ENCODE data around the gene IGBP1.
"Not testable (repeated sequence)": the region's sequence is repeated elsewhere in the genome, so short reads cannot be mapped to it uniquely, and the experiment has no call there.

The IGBP1 gene

DNA sequence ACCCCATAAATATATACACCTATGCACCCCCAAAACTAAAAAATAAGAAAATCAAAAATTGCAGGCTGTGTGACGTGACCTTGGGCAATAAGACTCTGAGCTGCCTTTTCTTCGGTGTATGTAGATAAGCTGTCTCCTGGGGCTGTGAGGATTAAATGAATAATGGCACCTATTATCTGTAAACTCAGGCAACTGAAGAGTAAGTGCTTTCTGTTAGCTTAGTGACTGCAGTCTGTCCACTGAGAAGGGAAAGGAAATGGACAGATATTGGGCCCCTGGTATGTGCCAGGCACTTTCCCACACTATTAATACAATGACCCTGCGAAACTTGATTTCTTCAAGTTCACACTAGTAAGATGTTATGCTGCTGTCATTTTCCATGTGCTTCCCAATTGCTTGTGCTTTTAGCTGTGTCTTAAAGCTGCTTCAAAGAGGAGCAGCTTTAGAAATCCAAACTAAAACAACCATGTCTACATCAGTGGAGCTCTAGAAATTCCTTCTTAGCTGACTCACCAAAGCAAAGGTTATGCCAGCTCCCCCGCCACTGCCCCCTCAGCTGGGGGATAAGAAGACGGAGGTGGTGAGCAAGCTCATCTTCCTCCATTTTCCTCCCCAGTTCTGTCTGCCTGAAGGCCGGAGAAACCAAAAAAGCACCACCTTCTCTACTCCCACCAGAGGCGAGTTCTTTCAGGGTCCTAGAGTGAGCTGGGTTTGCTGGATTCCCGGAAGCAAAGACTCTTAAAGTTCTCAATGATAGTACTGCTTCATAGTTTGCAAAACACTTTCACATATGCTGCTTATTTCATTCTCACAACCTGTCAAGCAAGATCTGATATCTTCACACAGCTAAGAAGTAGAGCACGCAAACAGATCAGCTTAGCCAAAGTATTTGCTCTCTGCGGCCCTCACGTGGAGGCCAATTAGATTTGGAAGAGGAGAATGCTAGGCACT, 35.3 kb downstream of the IGBP1 start:
- no peak for DNase-seq

DNA sequence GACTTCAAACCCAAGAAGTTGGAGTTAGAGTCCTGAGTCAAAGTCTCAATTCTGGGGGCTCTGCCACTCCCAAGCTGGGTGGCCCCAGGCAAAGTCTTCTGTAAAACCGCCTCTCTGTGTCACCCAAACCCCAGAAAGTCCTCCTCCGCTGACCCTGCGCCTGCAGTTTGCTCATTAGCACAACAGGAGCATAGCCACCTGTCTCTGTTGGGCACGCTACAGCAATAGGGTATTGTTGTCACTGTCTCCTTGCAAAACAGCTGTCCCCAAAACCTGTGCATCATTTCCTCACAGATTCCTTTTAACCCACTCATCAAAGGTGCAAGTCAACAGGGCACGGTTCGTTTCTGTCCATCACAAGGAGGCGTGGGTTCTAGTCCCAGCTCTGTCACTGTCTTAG, 36.0 kb downstream of the IGBP1 start:
- no peak for DNase-seq

DNA sequence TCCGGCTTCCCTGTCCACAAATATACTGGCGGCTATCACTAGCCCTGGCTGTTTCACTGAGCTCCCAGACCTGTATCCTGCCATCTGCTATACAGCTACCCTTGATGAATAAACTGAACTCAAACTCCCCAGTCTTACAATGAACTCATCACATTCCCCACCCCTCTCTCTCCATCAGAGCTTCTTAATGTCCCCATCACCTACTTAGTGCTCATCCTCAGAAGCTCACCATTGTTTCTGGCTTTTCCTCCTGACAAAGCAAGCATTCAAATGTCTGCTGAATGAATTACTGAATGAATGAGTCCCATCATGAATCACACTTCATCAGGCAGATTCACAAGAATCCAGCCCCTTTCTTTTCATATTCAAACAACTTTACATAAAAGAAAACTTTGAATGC, 38.4 kb downstream of the IGBP1 start:
- DNase-seq, result no peak

DNA sequence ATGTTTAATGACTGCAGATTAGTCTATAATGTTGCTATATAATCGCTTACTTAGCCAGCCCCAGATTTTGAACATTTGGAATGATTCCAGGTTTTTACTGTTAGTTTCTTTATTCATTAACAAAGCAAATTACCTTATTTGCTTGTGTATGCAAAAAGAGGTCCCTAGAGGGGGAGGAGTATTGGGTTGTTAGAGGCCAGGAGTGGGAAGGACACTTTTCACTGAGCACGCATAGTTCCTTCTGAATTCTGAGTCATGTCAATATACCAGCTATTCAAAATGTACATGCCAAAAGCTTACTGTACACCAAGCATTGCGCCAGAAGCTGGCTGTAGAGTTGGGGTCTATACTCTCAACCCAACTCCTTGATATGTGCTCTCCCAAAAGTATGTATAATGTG, 39.0 kb downstream of the IGBP1 start:
- no peak for DNase-seq

DNA sequence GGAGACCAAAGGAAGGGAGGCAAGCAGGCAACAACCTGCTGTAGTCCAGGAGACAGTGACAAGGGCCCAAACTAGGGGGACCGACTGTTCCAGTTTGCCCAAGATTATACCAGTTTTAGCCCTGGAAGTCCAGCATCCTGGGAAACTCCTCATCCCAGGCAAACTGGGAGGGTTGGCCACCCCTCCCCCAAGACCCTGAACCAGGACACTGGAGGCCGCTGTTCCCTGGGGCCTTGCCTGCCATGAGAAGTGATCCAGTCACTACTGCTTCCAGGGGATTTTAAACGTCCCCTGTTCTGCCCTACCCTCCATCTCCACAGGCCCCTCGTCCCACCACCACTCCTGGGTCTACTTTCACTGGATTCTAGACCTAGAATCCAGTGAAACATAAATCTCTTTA, 39.7 kb downstream of the IGBP1 start:
- DNase-seq, result no peak

DNA sequence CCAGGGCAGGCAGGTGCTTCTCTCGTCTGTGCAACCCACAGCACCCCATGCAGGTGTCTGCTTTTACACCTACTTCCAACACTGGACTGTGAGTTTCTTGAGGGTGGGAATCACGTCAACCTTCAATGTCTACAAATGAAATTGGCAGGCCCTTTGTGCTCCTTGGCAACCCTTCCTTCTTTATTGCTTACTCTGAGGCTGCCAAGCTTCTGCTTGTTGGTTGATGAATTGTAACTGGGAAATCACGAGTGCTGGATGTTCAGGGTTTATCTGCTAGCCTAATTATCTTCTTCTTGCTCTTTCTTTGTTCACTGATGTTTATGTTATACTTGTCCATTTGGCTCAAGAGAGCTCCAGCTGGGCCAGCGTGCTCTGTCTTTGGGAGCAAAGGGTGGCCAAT, 41.5 kb downstream of the IGBP1 start:
- DNase-seq, result no peak

DNA sequence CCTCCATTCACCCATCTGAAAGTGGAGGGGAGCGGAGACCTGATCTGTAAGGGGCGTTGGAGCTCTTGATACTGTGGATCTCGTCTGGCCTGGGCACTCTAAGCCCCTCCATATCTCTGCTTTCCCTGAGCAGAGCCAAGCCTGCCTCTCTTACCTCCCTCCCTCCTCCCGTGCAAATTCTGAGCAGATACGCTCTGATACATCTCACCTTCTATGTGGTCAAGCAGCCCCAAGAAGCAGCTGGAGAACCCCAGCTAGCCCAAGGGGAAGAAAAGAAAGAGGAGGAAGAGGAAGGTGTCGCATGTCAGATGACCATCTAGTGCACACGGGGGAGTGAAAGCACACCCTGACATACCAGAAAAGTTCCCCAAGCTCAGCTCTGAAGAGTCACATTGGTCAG, 42.1 kb downstream of the IGBP1 start:
- DNase-seq, result no peak

DNA sequence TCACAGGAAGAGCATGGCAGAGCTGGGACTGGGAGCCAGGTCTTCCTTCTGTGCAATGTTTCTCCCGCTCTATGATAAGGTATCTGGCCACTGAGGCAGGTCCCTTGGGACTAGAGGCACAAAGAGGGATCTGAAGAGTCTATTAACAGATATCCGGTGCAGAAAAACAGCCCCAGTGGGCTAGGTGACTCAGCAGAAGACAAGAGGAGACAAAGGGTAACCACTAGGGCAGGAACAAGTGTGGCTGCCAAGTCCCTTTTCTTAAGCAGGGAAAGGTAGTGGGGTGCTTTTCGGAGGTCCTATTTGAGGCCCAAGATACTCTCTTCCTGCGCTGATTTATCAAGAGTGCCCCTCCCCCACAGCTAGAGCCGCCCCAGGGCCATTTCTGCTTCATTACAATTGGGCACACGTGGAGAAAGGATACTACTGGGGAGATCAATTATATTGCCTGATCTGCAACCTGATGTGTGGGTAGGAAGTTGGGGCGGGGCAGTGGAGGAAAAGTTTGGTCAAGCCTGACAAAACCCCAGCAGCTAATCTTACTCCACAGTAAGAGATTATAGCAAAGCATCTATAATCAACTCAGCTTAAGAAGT, 43.8 kb downstream of the IGBP1 start, which contains the start of gene DGAT2L6:
Gene DGAT2L6, plus strand, starts transcription at position 546 of the 596 bp plus-strand sequence. CDS start 100 bp downstream, outside the sequence.
- DNase-seq, result no peak

DNA sequence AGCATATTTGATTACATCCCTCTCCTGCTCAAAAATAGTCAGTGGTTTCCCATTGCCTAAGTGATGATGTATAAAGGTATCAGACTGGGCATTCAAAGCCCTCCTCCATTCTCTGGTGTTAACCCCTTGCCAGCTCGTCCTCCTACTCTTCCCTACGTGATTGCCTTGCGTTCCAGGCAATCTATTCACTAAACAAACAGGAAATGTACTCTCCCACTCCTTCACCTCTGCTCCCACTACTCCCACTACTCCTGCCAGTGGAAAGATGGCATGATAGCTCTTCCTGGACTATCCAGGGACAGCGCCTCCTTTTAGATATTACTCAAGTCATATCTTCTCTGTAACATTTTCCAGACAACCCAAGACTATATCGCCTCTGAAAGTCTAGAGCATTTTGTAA, 49.8 kb downstream of the IGBP1 start:
- DNase-seq, result no peak

DNA sequence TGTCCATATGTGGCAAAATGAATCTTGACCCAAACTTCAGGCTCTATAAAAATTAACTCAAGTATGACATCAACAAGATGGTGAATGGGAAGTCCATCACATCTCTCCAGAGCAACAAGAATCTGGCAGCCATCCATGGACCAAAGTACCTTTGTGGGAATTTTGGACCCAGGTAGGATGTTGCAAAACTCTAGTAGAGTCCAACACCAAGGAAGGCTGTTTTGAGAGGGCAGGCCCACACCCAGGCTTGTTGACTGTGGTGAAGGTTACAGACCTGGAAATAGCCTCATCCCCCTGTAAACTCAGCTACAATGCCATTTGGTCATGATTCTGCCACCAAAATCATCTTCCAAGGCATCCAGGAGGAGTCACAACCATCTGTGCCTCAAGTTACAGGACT, 57.0 kb downstream of the IGBP1 start:
- no peak for DNase-seq

DNA sequence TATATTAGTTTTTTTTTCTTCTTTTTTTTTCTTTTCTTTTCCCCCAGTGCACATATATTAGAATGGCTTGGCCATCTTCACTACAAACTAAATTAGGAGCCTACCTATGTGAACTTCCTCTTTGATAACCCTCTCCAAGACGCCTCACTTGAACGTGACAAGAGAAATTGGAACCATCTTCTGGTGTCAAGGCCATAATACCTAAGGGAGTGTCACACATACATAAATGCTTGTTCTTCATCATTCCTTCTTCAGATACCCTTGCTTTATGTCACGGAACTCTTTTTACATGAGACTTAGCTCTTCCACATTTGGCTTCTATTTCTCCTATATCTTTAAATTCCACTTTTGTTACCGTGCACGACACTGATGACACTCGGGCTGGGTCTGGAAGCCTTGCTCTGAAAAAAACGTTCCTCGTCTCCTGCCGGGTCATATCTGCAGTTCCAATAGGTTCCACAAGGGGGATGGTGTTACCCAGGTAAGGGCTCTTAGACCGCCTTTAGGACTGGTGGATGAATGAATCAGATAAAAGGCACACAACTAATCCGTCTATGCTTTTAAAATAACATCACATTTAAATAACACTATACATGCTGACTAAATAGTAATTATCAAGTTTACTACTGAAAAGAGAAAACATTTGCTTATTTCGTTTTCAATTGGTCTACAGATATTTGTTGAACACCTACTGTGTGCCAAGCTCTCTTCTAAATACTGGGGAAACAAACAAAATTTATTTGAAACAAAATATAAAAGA, 63.9 kb downstream of the IGBP1 start:
- peak; percentile 28 for DNase-seq

DNA sequence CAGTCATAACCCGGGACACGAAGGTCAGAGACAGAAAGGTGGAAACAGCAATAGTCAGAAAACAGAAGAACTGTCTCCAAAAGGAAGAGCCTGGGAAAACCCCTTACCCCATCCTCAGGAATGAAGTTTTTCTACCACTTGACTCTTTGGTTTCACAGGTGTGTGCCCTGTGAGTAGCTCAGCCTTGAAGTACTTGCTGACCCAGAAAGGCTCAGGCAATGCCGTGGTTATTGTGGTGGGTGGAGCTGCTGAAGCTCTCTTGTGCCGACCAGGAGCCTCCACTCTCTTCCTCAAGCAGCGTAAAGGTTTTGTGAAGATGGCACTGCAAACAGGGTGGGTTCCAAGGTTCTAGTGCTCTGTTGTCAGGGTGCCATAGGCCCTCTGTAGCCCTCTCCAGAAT, 68.5 kb downstream of the IGBP1 start:
- DNase-seq, result no peak

DNA sequence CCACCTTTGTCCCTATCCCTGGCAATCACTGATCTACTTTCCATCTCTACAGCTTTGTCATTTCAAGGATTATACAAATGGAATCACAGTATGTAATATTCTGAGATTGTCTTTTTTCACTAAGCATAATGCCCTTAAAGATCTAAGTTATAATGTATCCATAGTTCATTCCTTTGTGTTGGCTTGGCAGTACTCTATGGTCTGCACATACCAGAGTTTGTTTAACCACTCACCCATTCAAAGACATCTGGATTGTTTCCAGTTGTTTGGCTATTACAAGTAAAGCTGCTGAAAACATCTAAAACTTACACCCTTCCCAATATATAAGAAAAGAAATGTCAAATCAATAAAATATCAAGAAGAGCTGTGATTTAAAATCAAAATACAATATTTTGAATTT, 75.2 kb downstream of the IGBP1 start:
- DNase-seq, result no peak

DNA sequence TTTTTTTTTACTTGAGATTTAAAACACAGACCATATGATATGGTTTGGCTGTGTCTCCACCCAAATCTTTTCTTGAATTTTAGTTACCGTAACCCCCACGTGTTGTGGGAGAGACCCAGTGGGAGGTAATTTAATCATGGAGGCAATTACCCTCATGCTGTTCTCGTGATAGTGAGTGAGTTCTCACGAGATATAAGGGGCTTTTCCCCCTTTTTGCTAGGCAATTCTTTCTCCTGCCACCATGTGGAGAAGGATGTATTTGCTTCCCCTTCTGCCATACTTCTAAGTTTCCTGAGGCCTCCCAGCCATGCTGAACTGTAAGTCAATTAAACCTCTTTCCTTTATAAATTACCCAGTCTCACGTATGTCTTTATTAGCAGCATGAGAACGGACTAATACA, 76.3 kb downstream of the IGBP1 start:
- DNase-seq, result not testable (repeated sequence)
